GM19468 (cell line): ENCODE results near the gene COL5A2.

ENCODE experiments used
- ATAC-seq: cut with Tn5 transposase; IDR thresholded peaks from one replicate; pipeline ENCODE4 v1.9.1; 2021; ENCODE audit warnings: mild to moderate bottlenecking, moderate library complexity, moderate number of reproducible peaks; ENCODE audit not compliant: unreplicated experiment; ENCODE audit errors: extremely low read depth

COL5A2 gene

DNA sequence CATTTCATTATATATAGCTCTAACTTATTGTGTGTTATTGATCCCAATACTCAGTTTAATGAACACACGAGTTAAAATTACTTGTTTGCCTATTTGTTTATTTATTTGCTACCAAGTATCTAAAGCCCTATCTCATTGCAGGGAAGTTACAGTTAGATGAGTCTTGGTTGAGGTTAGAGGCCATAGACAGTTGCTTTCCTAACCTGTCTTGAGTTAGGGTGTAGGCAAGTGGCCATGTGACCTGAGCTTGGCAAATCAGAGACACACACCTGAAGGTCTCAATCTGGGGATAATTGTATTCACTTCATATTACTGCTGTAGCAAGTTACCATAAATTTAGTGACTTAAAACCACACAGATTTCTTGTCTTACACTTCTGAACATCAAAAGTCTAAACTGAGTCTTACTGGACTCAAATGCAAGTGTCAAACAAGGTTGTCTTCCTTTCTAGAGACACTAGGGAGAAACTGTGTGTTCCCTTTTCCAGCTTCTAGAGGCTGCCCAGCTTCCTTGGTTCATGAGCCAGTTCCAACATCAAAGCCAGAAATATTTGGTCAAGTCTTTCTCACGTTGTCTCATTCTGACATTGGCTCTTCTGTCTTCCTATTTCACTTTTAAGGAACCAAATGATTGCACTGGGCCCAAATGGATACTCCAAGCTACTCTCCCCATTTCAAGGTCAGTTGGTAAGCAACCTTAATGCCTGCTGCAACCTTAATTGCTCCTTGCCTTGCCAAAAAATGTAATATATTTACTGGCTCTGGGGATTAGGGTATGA, 165.7 kb downstream of the COL5A2 start:
- ATAC-seq: no peak

GRCh38 chr2:189013031-189013430, 166.5 kb downstream of the COL5A2 start:
- no peak for ATAC-seq

- no peak for ATAC-seq
Observed at GRCh38 chr2:189012351-189012750, 167.2 kb downstream of the COL5A2 start.

DNA sequence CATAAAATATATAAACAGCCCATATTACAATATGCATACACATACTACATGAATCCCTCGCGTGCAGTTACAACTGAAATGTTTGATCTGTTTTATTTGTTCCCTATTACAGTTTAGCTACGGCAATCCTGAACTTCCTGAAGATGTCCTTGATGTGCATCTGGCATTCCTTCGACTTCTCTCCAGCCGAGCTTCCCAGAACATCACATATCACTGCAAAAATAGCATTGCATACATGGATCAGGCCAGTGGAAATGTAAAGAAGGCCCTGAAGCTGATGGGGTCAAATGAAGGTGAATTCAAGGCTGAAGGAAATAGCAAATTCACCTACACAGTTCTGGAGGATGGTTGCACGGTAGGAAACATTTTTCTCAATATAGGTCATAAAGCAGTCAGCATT, 169.0 kb downstream of the COL5A2 start:
- no peak for ATAC-seq

- no peak for ATAC-seq
Observed at GRCh38 chr2:189008555-189009262, 170.9 kb downstream of the COL5A2 start.

- no peak for ATAC-seq
Observed at GRCh38 chr2:189002079-189002478, 177.5 kb downstream of the COL5A2 start.

GRCh38 chr2:189000221-189000620, 179.3 kb downstream of the COL5A2 start:
- no peak for ATAC-seq

- no peak for ATAC-seq
Observed at GRCh38 chr2:188997263-188997662, 182.3 kb downstream of the COL5A2 start.

DNA sequence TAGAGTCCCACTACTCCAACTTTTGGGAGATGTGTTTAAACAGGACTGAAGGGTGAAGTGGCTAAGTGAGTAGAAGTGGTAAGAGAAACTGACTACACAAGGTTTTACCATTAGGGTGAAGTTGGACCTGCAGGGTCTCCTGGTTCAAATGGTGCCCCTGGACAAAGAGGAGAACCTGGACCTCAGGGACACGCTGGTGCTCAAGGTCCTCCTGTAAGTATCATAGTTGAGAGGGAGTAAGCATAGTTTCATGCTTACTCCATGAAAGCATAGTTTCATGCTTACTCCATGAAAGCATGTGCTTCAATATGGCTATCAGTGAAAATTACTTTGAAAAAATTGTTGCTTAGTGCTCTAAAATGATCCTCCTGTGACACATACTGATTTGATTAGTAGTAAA, 186.3 kb downstream of the COL5A2 start:
- ATAC-seq: no peak

- ATAC-seq: no peak
Observed at GRCh38 chr2:188986839-188987238, 192.7 kb downstream of the COL5A2 start.

DNA sequence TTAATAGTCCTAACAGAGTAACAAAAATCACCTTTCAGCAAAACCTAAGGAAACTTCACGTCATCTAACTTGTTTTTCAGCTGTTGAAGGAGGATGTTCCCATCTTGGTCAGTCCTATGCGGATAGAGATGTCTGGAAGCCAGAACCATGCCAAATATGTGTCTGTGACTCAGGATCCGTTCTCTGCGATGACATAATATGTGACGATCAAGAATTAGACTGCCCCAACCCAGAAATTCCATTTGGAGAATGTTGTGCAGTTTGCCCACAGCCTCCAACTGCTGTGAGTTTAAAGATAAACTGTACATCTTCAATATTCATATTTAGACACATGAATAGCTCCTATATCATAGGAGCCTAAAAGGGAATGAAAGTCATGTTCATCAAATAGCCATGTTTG, 194.9 kb downstream of the COL5A2 start:
- no peak for ATAC-seq

GRCh38 chr2:188984065-188984491, 195.5 kb downstream of the COL5A2 start:
- ATAC-seq: no peak

- ATAC-seq: no peak
Observed at GRCh38 chr2:188983427-188984064, 196.0 kb downstream of the COL5A2 start.
